Ectodermal cell (in vitro differentiated cells): ENCODE measurements around the gene KYNU.
"Not testable (repeated sequence)": the region's sequence is repeated elsewhere in the genome, so short reads cannot be mapped to it uniquely, and the experiment has no call there.

ENCODE experiments used
- H3K27ac ChIP-seq: 2 replicates; pipeline ENCODE4 v1.7.0; 2013; ENCODE audit warnings: mild to moderate bottlenecking, low read depth, low read length; ENCODE audit not compliant: insufficient read depth, poor library complexity, severe bottlenecking
- H3K27me3 ChIP-seq: 2 replicates; pipeline ENCODE4 v1.7.0; 2013; ENCODE audit warnings: mild to moderate bottlenecking, low read length; ENCODE audit not compliant: insufficient read depth, control insufficient read depth, poor library complexity, severe bottlenecking
- H3K36me3 ChIP-seq: one replicate; pipeline ENCODE4 v1.7.0; 2013; ENCODE audit warnings: low read length; ENCODE audit not compliant: control insufficient read depth, insufficient read depth
- H3K4me1 ChIP-seq: one replicate; pipeline ENCODE4 v1.7.0; 2013; ENCODE audit warnings: low read length; ENCODE audit not compliant: control insufficient read depth, insufficient read depth
- H3K4me3 ChIP-seq: 2 replicates; pipeline ENCODE4 v1.7.0; 2013; ENCODE audit warnings: low read depth, low read length, control low read depth; ENCODE audit not compliant: insufficient read depth
- H3K9me3 ChIP-seq: 2 replicates; pipeline ENCODE4 v1.7.0; 2013; ENCODE audit warnings: mild to moderate bottlenecking, low read length, moderate library complexity; ENCODE audit not compliant: control insufficient read depth
- WGBS, 2 experiments: methylation state at CpG; one replicate each; pipeline ENCODE4 v1.1.7; 2013; ENCODE audit warnings: missing lambda C conversion rate in 2 of 2; 5-methylcytosine and 5-hydroxymethylcytosine counted together

KYNU gene

GRCh38 chr2:142936629-142937028, 59.2 kb downstream of the KYNU start:
- no peak overlapping the region for H3K27ac ChIP-seq
- H3K9me3 ChIP-seq, result no peaks in the 10 kb centered on the region
- H3K36me3 ChIP-seq, result no peaks in the 10 kb centered on the region
- no peak overlapping the region for H3K4me3 ChIP-seq
- H3K27me3 ChIP-seq, result no peaks in the 10 kb centered on the region
- no peaks in the 10 kb centered on the region for H3K4me1 ChIP-seq
- 95% methylated on average over 7 of the region's 7 CpGs for WGBS, 2 experiments

DNA sequence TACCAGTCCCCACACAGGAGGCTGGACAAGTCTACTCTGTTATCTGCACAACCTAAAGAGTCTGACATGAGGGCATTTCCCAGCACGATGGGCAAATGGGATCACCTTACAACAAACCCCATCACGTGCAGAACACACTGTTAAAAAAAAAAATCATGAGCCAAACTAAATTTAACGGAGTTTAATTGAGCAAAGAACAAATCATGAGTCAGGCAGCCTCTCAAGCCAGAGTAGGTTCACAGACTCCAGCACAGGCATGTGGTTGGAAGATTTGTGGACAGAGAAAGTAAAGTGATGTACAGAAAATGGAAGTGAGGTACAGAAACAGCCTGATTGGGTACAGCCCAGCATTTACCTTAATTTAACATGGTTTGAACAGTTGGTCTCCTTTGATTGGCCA, 59.9 kb downstream of the KYNU start:
- H3K36me3 ChIP-seq, result no peaks in the 10 kb centered on the region
- H3K27ac ChIP-seq, result no peak overlapping the region
- no peaks in the 10 kb centered on the region for H3K9me3 ChIP-seq
- no peak overlapping the region for H3K4me3 ChIP-seq
- no peaks in the 10 kb centered on the region for H3K27me3 ChIP-seq
- 97 to 98% methylated on average over 3 of the region's 3 CpGs for WGBS, 2 experiments
- no peaks in the 10 kb centered on the region for H3K4me1 ChIP-seq

DNA sequence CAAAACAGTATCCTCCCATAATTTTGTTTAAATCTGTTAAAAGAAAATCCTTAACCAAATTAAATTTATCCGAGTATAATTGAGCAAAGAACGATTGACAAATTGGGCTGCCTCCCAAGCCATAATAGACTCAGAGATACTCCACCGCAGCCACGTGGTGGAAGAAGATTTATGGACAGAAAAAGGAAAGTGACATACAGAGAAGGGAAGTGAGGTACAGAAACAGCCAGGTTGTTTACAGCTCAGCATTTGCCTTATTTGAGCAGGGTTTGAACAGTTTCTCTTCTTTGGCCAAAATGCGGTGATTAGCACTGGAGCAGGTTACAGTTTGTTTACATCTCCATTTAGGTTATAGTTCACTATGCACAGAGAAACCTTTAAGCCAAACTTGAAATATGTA, 60.8 kb downstream of the KYNU start:
- no peak overlapping the region for H3K4me3 ChIP-seq
- 97 to 98% methylated on average over 5 of the region's 5 CpGs for WGBS, 2 experiments
- H3K4me1 ChIP-seq, result no peaks in the 10 kb centered on the region
- no peak overlapping the region for H3K27ac ChIP-seq
- no peaks in the 10 kb centered on the region for H3K36me3 ChIP-seq
- no peaks in the 10 kb centered on the region for H3K27me3 ChIP-seq
- no peaks in the 10 kb centered on the region for H3K9me3 ChIP-seq

DNA sequence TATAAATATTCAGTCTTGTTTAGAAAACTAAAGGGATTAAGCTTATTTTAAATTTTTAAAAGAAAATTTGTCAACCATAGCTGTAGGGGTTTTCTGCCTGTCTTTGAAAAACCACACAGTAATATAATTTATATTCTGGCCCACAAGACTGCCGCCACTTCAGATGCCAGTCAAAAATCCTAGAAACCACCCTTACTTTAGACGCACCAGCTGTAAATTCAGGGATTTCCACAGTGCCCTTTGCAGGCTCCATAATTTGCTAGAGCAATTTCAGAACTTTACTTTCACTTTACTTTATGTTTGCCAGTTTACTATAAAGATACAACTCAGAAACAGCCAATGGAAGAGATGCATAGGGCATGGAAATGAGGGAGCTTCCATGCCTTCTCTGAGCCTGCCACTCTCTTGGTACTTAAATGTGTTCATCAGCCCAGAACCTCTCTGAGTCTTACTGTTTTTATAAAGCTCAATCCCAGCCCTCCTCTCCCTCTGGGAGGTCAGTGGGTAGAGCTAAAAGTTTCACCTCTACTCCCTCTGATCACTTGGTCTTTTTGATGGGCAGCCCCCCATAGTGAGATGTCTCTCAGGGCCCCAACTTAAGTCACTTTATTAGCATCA, 63.3 kb downstream of the KYNU start:
- Histone ChIP-seq H3K27ac (no peak overlapping the region), H3K4me1 (no peaks in the 10 kb centered on the region), H3K36me3 (no peaks in the 10 kb centered on the region), H3K9me3 (no peaks in the 10 kb centered on the region), H3K27me3 (no peaks in the 10 kb centered on the region), H3K4me3 (no peak overlapping the region)
- 91 to 92% methylated on average over 2 of the region's 2 CpGs for WGBS, 2 experiments

DNA sequence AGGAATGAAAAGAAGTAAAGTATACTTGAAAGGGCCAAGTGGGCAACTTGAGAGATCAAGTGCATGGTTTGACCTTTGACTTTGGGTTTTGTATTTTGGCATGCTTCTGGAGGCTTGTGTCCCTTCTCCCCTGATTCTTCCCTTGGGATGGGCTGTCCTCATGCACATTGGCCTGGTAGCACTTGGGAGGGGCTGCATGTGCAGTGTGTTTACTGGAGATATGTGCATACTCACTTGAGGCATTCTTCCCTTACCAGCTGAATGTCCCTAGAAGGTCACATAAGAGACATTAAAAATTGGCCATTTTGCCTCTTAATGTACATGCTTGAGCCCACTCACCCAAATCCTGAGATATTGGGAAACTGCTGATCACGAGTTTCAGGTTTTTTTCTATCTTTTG, 65.2 kb downstream of the KYNU start:
- 80 to 93% methylated on average over 1 of the region's 1 CpG for WGBS, 2 experiments
- Histone ChIP-seq H3K4me3 (no peak overlapping the region), H3K27ac (no peak overlapping the region)

GRCh38 chr2:142944264-142944663, 66.8 kb downstream of the KYNU start:
- H3K27ac ChIP-seq, result no peak overlapping the region
- no peak overlapping the region for H3K4me3 ChIP-seq
- no peaks in the 10 kb centered on the region for H3K36me3 ChIP-seq
- H3K4me1 ChIP-seq, result no peaks in the 10 kb centered on the region
- no peaks in the 10 kb centered on the region for H3K9me3 ChIP-seq
- no peaks in the 10 kb centered on the region for H3K27me3 ChIP-seq

More for the DNA sequence above, 65.2 kb downstream of the KYNU start:
- Histone ChIP-seq H3K9me3 (no peaks in the 10 kb centered on the region), H3K27me3 (no peaks in the 10 kb centered on the region), H3K36me3 (no peaks in the 10 kb centered on the region), H3K4me1 (no peaks in the 10 kb centered on the region)

DNA sequence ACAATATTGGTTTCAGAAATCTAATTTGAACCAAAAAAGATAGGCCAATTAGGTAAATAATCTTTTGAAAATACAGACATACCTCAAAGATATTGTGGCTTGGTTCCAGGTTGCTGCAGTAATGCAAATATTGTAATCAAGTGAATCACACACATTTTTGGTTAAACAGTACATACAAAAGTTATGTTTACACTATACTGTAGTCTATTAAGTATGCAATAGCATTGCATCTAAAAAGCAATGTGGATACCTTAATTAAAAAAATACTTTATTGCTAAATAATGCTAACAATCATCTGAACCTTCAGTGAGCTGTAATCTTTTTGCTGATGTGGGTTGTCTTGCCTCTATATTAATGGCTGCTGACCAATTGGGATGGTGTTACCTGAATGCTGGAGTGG, 67.3 kb downstream of the KYNU start:
- no peaks in the 10 kb centered on the region for H3K27me3 ChIP-seq
- H3K36me3 ChIP-seq, result no peaks in the 10 kb centered on the region
- H3K9me3 ChIP-seq, result no peaks in the 10 kb centered on the region
- H3K27ac ChIP-seq, result no peak overlapping the region
- H3K4me1 ChIP-seq, result no peaks in the 10 kb centered on the region
- no peak overlapping the region for H3K4me3 ChIP-seq

DNA sequence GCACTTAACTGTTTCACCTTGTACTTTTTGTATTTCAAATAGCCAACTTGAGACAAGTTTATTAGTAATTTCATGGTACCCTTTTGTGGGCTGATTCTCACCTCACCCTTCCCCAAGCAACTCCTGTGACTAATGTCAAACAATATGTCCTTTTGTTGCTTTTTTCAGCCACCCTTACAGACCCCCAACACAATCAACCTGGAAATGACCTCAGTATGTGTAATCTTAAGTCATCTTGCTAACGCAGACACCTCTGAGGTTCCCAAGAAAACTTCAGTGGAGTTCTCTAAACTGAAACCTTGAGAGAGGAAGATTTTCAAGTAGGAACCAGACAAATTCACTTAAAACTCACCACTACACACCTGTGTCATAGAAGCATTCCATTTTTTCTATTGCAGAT, 69.5 kb downstream of the KYNU start:
- no peaks in the 10 kb centered on the region for H3K4me1 ChIP-seq
- no peaks in the 10 kb centered on the region for H3K36me3 ChIP-seq
- 78 to 94% methylated on average over 1 of the region's 1 CpG for WGBS, 2 experiments
- no peaks in the 10 kb centered on the region for H3K27me3 ChIP-seq
- H3K4me3 ChIP-seq, result no peak overlapping the region
- no peak overlapping the region for H3K27ac ChIP-seq
- H3K9me3 ChIP-seq, result no peaks in the 10 kb centered on the region

DNA sequence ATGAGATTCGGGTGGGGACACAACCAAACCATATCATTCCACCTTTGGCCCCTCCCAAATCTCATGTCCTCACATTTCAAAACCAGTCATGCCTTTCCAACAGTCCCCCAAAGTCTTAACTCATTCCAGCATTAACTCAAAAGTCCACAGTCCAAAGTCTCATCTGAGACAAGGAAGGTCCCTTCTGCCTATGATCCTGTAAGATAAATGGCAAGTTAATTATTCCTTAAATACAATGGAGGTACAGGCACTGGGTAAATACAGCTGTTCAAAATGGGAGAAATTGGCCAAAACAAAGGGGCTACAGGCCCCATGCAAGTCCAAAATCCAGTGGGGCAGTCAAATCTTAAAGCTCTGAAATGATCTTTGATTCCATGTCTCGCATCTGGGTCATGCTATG, 71.3 kb downstream of the KYNU start:
- not testable (repeated sequence) for H3K4me3 ChIP-seq, H3K27ac ChIP-seq, H3K27me3 ChIP-seq, H3K36me3 ChIP-seq, H3K9me3 ChIP-seq, H3K4me1 ChIP-seq
- WGBS, 2 experiments, result 90 to 91% methylated on average over 2 of the region's 2 CpGs

DNA sequence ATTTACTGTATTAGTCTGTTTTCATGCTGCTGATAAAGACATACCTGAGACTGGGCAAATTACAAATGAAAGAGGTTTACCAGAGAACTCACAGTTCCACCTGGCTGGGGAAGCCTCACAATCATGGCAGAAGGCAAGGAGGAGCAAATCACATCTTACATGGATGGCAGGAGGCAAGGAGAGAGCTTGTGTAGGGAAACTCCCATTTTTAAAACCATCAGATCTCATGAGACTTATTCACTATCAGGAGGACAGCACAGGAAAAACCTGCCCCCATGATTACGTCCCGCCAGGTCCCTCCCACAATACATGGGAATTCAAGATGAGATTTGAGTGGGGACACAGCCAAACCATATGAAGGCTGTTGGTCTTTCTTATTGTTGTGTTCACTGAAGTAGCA, 72.9 kb downstream of the KYNU start:
- not testable (repeated sequence) for H3K36me3 ChIP-seq, H3K27ac ChIP-seq, H3K4me3 ChIP-seq, H3K27me3 ChIP-seq, H3K9me3 ChIP-seq, H3K4me1 ChIP-seq
- 87 to 96% methylated on average over 2 of the region's 2 CpGs for WGBS, 2 experiments
